ENCODE measurements around the gene GARIN1A.
"Not testable (repeated sequence)": the region's sequence is repeated elsewhere in the genome, so short reads cannot be mapped to it uniquely, and the experiment has no call there.

Gene GARIN1A

GRCh38 chr7:128671992-128672391 is at the start of gene GARIN1A:
Gene GARIN1A (plus strand): TSS chr7:128672292. CDS start chr7:128672398, 106 bp downstream.
- Histone ChIP-seq H3K4me3 (ENCODE audit: low read depth, low read length) (no peak within 1 kb of the TSS), H3K4me1 (ENCODE audit: control insufficient read depth, insufficient read depth, low read length) (no peaks in the 10 kb centered on the region), H3K36me3 (ENCODE audit: control insufficient read depth in 2 of 2, insufficient read depth in 1 of 2, low read length in 2 of 2) (no peaks in the 10 kb centered on the region; a peak in 1 of 3 replicates), H3K9me3 (ENCODE audit: control insufficient read depth, insufficient read depth, low read depth, low read length) (no peaks in the 10 kb centered on the region), H3K27ac (ENCODE audit: extremely low read depth, low read depth, low read length) (no peak within 1 kb of the TSS)
- TF ChIP-seq, protein P1, sequence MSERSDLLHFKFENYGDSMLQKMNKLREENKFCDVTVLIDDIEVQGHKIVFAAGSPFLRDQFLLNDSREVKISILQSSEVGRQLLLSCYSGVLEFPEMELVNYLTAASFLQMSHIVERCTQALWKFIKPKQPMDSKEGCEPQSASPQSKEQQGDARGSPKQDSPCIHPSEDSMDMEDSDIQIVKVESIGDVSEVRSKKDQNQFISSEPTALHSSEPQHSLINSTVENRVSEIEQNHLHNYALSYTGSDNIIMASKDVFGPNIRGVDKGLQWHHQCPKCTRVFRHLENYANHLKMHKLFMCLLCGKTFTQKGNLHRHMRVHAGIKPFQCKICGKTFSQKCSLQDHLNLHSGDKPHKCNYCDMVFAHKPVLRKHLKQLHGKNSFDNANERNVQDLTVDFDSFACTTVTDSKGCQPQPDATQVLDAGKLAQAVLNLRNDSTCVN (tag by site-specific recombination; optimal IDR thresholded peaks at IDR 0.05), result no peak
- TF ChIP-seq ZNF423 (tag by site-specific recombination; IDR thresholded peaks at IDR 0.05) (no peak), ZNF514 (tag by site-specific recombination; IDR thresholded peaks at IDR 0.05) (no peak), ZNF266 (tag by site-specific recombination; IDR thresholded peaks at IDR 0.05; ENCODE audit: low read depth) (no peak), SALL2 (tag by site-specific recombination; IDR thresholded peaks at IDR 0.05; ENCODE audit: borderline replicate concordance) (no peak)
- ChIA-PET POLR2A (no interaction called here), CTCF (interaction anchor here (0.6 to 0.8 kb wide), 2 partner anchors 29 to 245 kb away, joined by 3 read pairs; no protein-coding TSS in a partner anchor)

GRCh38 chr7:128627124-128627523 is 45.0 kb upstream of the GARIN1A start:
- CTCF ChIA-PET; H3K4me1 ChIP-seq (ENCODE audit: control insufficient read depth, insufficient read depth, low read length); POLR2A ChIA-PET; H3K4me3 ChIP-seq (ENCODE audit: low read depth, low read length); H3K9me3 ChIP-seq (ENCODE audit: control insufficient read depth, insufficient read depth, low read depth, low read length); H3K36me3 ChIP-seq (ENCODE audit: control insufficient read depth in 2 of 2, insufficient read depth in 1 of 2, low read length in 2 of 2); H3K27ac ChIP-seq (ENCODE audit: extremely low read depth, low read depth, low read length): not testable (repeated sequence)

DNA sequence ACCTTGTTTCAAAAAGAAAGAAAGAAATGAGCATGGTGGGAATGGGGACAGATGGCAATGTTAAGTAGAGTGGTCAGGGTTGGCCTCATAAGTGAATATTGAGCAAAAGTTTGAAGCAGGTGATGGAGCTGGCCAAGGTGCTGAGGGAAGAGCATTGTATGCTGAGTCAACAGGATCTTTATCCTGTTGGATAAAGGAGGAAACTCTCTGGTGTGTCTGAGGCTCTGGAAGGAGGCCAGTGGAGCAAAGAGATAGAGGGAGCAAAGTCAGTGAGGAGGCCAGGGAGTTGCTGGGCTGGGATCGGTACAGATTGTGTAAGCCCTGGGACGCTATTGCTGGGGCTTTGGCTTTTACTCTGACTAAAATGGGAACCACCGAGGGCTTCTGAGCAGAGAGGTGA is 38.2 kb upstream of the GARIN1A start:
- CTCF ChIA-PET; H3K4me1 ChIP-seq (ENCODE audit: control insufficient read depth, insufficient read depth, low read length); H3K9me3 ChIP-seq (ENCODE audit: control insufficient read depth, insufficient read depth, low read depth, low read length); POLR2A ChIA-PET; H3K4me3 ChIP-seq (ENCODE audit: low read depth, low read length); H3K27ac ChIP-seq (ENCODE audit: extremely low read depth, low read depth, low read length): not testable (repeated sequence)
- TF ChIP-seq, protein P2, sequence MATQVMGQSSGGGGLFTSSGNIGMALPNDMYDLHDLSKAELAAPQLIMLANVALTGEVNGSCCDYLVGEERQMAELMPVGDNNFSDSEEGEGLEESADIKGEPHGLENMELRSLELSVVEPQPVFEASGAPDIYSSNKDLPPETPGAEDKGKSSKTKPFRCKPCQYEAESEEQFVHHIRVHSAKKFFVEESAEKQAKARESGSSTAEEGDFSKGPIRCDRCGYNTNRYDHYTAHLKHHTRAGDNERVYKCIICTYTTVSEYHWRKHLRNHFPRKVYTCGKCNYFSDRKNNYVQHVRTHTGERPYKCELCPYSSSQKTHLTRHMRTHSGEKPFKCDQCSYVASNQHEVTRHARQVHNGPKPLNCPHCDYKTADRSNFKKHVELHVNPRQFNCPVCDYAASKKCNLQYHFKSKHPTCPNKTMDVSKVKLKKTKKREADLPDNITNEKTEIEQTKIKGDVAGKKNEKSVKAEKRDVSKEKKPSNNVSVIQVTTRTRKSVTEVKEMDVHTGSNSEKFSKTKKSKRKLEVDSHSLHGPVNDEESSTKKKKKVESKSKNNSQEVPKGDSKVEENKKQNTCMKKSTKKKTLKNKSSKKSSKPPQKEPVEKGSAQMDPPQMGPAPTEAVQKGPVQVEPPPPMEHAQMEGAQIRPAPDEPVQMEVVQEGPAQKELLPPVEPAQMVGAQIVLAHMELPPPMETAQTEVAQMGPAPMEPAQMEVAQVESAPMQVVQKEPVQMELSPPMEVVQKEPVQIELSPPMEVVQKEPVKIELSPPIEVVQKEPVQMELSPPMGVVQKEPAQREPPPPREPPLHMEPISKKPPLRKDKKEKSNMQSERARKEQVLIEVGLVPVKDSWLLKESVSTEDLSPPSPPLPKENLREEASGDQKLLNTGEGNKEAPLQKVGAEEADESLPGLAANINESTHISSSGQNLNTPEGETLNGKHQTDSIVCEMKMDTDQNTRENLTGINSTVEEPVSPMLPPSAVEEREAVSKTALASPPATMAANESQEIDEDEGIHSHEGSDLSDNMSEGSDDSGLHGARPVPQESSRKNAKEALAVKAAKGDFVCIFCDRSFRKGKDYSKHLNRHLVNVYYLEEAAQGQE (tag by site-specific recombination; IDR thresholded peaks at IDR 0.05), result peak; percentile 87
- peaks cover 5 to 12% of the 10 kb centered on the region in 2 experiments; a peak in 2 of 3 replicates for H3K36me3 ChIP-seq (ENCODE audit: control insufficient read depth in 2 of 2, insufficient read depth in 1 of 2, low read length in 2 of 2)

DNA sequence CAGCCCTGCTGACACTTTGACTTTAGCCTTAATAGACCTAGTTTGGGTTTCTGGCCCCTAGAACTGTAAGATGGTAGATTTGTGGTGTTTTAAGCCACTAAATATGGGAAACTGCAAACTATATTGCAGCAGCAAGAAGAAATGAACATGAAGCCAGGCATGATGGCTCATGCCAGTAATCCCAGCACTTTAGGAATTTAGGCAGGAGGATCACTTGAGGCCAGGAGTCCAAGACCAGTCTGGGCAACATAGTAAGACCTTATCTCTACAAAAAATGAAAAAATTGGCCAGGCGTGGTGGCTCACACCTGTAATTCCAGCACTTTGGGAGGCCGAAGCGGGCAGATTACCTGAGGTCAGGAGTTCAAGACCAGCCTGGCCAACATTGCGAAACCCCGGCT is 26.9 kb upstream of the GARIN1A start:
- H3K27ac ChIP-seq (ENCODE audit: extremely low read depth, low read depth, low read length); H3K4me3 ChIP-seq (ENCODE audit: low read depth, low read length); H3K9me3 ChIP-seq (ENCODE audit: control insufficient read depth, insufficient read depth, low read depth, low read length); POLR2A ChIA-PET; CTCF ChIA-PET; H3K36me3 ChIP-seq (ENCODE audit: control insufficient read depth in 2 of 2, insufficient read depth in 1 of 2, low read length in 2 of 2); H3K4me1 ChIP-seq (ENCODE audit: control insufficient read depth, insufficient read depth, low read length): not testable (repeated sequence)

- H3K4me3 ChIP-seq (ENCODE audit: low read depth, low read length); H3K4me1 ChIP-seq (ENCODE audit: control insufficient read depth, insufficient read depth, low read length); H3K27ac ChIP-seq (ENCODE audit: extremely low read depth, low read depth, low read length); CTCF ChIA-PET; POLR2A ChIA-PET; H3K36me3 ChIP-seq (ENCODE audit: control insufficient read depth in 2 of 2, insufficient read depth in 1 of 2, low read length in 2 of 2); H3K9me3 ChIP-seq (ENCODE audit: control insufficient read depth, insufficient read depth, low read depth, low read length): not testable (repeated sequence)
- TF ChIP-seq, protein P2 (tag by site-specific recombination; IDR thresholded peaks at IDR 0.05), result peak; percentile 90
These were observed 26.2 kb upstream of the GARIN1A start for GRCh38 chr7:128645844-128646243.

GRCh38 chr7:128646877-128647276 is 25.2 kb upstream of the GARIN1A start:
- H3K9me3 ChIP-seq (ENCODE audit: control insufficient read depth, insufficient read depth, low read depth, low read length); H3K36me3 ChIP-seq (ENCODE audit: control insufficient read depth in 2 of 2, insufficient read depth in 1 of 2, low read length in 2 of 2); H3K4me1 ChIP-seq (ENCODE audit: control insufficient read depth, insufficient read depth, low read length); CTCF ChIA-PET; POLR2A ChIA-PET; H3K4me3 ChIP-seq (ENCODE audit: low read depth, low read length); H3K27ac ChIP-seq (ENCODE audit: extremely low read depth, low read depth, low read length): not testable (repeated sequence)

DNA sequence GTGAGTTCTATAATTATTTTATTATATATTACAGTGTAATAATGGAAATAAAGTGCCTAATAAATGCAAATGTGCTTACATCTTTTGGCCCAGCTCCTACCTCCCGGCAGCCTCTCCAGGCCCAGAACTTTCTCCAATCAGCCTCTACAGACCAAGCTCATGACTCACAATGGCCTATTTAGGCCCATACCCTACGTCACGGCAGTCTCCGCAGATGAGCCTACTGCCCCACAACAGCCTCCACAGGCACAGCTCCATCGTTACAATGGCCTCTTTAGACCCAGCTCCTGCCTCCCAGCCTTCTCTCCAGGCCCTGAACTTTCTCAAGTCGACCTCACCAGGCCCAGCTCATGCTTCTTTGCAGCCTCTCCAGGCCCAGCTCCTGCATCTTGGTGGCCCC is 21.0 kb upstream of the GARIN1A start:
- H3K27ac ChIP-seq (ENCODE audit: extremely low read depth, low read depth, low read length); POLR2A ChIA-PET; H3K4me1 ChIP-seq (ENCODE audit: control insufficient read depth, insufficient read depth, low read length); H3K36me3 ChIP-seq (ENCODE audit: control insufficient read depth in 2 of 2, insufficient read depth in 1 of 2, low read length in 2 of 2); H3K4me3 ChIP-seq (ENCODE audit: low read depth, low read length); H3K9me3 ChIP-seq (ENCODE audit: control insufficient read depth, insufficient read depth, low read depth, low read length): not testable (repeated sequence)
- CTCF ChIA-PET, result interaction anchor here (1.2 kb wide), 1 partner anchor 229 kb away, joined by 4 read pairs; no protein-coding TSS in a partner anchor

Measured in HEK293 (cell line).